GM12872 (cell line): ENCODE data around the gene EFNB3.

Experiments
- CTCF ChIP-seq: IDR thresholded peaks from 3 replicates; pipeline ENCODE4 v1.5.1; 2011; ENCODE audit warnings: low read depth, mild to moderate bottlenecking, low read length, moderate library complexity; ENCODE audit not compliant: insufficient read depth

The EFNB3 gene

GRCh38 chr17:7747635-7748071, 42.7 kb downstream of the EFNB3 start:
- TF ChIP-seq CTCF: no peak

DNA sequence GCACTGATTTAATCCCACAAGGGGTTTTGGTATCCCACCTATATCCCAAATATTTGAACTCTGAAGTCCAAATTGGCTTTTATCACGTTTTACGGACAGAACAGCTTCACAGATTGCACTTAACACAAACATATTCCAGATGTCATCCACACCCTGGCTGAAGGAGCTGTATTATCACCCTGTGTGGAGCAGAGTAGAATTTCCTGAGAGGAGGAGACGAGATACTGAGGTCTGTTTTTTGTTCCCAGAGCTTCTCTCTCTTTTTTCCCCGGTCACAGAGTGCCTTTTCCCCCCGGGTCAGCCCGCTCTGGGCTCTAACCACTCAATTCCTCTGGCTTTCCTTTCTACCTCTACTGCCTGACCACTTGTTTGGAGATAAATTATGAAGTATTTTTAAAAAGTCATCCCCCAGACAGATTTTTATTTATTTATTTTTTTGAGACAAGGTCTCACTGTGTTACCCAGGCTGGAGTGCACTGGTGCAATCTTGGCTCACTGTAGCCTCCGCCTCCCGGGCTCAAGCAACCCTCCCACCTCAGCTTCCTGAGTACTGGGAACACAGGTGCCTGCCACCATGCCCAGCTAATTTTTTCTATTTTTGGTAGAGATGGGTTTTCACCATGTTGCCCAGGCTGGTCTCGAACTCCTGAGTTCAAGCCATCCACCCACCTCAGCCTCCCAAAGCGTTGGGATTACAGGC, 43.2 kb downstream of the EFNB3 start:
- TF ChIP-seq CTCF: no peak

DNA sequence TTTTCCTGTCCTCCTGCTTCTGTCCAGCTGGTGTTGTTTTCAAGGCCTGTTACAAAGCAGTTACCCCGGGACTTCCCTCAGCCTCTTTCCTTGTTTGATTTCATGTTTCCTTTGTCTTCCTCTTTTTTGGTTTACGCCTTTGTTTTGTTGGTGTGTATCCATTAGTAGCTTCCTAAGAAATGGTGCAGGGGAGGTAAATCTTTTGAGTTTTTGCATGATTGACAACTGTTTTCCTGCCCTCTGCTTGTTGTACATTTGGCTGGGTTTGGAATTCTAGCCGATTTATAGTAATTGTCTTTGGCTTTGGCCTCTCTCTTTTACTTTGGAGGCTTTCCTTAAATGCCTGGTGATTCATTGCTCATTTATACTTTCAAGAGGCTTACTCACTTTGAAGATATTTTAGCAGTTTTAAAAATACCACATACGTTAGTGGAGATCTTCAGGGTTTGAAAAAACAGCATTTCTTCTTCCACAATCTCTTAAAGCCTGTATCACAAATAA, 45.4 kb downstream of the EFNB3 start:
- no peak for TF ChIP-seq CTCF

DNA sequence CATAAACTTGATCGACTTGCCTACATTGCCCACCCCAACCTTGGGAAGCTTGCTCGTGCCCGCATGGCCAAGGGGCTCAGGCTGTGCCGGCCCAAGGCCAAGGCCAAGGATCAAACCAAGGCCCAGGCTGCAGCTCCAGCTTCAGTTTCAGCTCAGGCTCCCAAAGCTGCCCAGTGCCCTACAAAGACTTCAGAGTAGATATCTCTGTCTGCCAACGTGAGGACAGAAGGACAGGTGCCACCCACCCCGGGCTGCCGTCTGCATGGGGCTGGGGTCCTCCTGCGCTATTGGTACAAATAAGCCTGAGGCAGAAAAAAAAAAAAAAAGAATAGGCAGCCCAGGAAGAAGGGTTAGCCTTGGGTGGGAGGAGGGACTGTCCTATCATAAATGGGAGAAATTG, 49.7 kb downstream of the EFNB3 start:
- no peak for TF ChIP-seq CTCF

DNA sequence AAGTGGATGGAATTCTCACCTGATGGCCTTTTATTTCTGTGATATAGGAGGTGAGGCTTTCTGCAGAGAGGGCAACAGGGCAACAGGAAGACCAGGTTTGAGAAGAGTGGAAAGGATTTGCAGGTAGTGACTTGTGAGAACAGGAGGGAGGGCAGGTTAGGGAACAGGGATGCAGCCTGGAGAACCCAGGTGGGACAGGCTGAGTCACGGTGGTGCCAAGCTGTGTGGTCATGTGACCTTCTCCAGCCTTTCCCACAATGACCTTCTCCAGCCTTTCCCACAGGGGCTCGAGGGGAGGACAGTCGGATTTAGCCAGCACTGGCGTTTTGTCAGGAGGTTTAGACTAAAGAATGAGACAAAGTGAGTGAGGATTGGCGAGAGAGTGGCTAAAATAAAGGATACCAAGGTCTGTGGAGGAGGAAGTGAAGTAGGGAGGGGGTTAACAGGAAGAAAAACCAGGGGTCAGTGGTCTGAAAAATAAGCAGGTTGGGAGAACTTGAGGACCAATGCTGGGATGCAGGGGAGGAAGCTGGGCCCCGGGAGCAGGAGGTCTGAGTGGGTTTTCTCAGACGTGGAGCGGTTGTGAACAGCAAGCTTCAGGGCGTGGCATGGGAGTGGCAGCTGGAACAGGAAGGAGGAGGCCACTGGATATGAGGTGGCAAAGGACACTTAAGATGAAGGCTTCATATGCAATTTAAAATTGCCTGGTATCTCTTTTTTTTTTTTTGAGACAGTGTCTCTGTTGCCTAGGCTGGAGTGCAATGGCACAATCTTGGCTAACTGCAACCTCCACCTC, 50.3 kb downstream of the EFNB3 start:
- TF ChIP-seq CTCF: no peak

- TF ChIP-seq CTCF: no peak
Observed at GRCh38 chr17:7756968-7757367, 52.0 kb downstream of the EFNB3 start.
